Endothelial cell of umbilical vein (primary cell): ENCODE results near the gene SCN10A. TPM values are rescaled to one million over a fixed set of nuclear protein-coding genes. Genes with fewer than 3 reads are reported as not detected.

Experiments used
- BruUV-seq: library from RNA; stranded (reverse); fragments of 400-500 nt; replicated peaks from 2 replicates; lab custom pipeline; 2021; lab: Mats Ljungman, UMichigan
- CTCF ChIA-PET: fragments of 300-600, 350-600 bp; sonication (Branson Sonifier 250); formaldehyde crosslinking; loops from one replicate; lab custom pipeline; 2021; ENCODE audit warnings: antibody characterized with exemption, inconsistent platforms; lab: Charles Lee
- POLR2A ChIA-PET: fragments of 300-600, 350-600 bp; sonication (Branson Sonifier 250); formaldehyde crosslinking; loops from one replicate; lab custom pipeline; 2021; ENCODE audit warnings: antibody characterized with exemption, inconsistent platforms; lab: Charles Lee
- DNase-seq: peaks from one replicate; pipeline ENCODE4 v3.0.0-alpha.2; 2011; ENCODE audit warnings: low read depth, low spot score
- FAIRE-seq: peaks from 2 replicates; lab custom pipeline; 2011; peaks lifted over from hg19 to GRCh38; lab: Jason Lieb, UNC
- H2AFZ ChIP-seq: 2 replicates; pipeline ENCODE4 v1.6.0; 2012; ENCODE audit warnings: low read depth, low read length, control low read depth, inconsistent platforms
- H3K27ac ChIP-seq: 2 replicates; pipeline ENCODE4 v1.5.1; 2011; ENCODE audit warnings: low read depth, mild to moderate bottlenecking, control low read depth, low read length, moderate library complexity; ENCODE audit not compliant: insufficient read depth
- H3K27me3 ChIP-seq, 2 experiments: 2 replicates each; pipeline versions ENCODE4 v1.6.0 to v1.6.1; 2011; ENCODE audit warnings: low read length in 2 of 2, mixed read lengths in 1 of 2; ENCODE audit not compliant: control insufficient read depth in 2 of 2, insufficient read depth in 2 of 2
- H3K36me3 ChIP-seq, 2 experiments: 2 replicates in 1 of 2; 3 replicates in 1 of 2; pipeline ENCODE4 v1.5.1; 2011; ENCODE audit warnings: low read length in 2 of 2, mild to moderate bottlenecking in 1 of 2, moderate library complexity in 1 of 2; ENCODE audit not compliant: control insufficient read depth in 2 of 2, insufficient read depth in 2 of 2; ENCODE audit errors: extremely low read depth in 1 of 2
- H3K4me1 ChIP-seq: 3 replicates; pipeline ENCODE4 v1.5.1; 2011; ENCODE audit warnings: mild to moderate bottlenecking, low read length; ENCODE audit not compliant: control insufficient read depth, insufficient read depth; ENCODE audit errors: extremely low read depth
- H3K4me2 ChIP-seq: 2 replicates; pipeline ENCODE4 v1.6.1; 2011; ENCODE audit warnings: low read length, control low read depth, mixed read lengths; ENCODE audit not compliant: insufficient read depth
- H3K4me3 ChIP-seq, 3 experiments: fragments of 200-600 bp in 1 of 3; sonication (generic), shearing (Covaris generic) in 1 of 3; replicated peaks in 1 of 3; 2 replicates each; pipeline ENCODE4 v1.5.1; 2011 to 2016; ENCODE audit warnings: control low read depth in 3 of 3, low read length in 3 of 3, mild to moderate bottlenecking in 2 of 3, inconsistent platforms in 1 of 3, low read depth in 1 of 3, moderate library complexity in 1 of 3; ENCODE audit not compliant: insufficient read depth in 1 of 3
- H3K79me2 ChIP-seq: 2 replicates; pipeline ENCODE4 v1.6.0; 2012; ENCODE audit warnings: low read length, inconsistent platforms; ENCODE audit not compliant: control insufficient read depth, insufficient read depth
- H3K9ac ChIP-seq: replicated peaks from 2 replicates; pipeline ENCODE3; 2011; ENCODE audit warnings: low read length, control low read depth; ENCODE audit not compliant: insufficient read depth; ENCODE audit errors: extremely low read depth
- H3K9me1 ChIP-seq: replicated peaks from 3 replicates; pipeline ENCODE4 v1.6.0; 2011; ENCODE audit warnings: mild to moderate bottlenecking, low read length; ENCODE audit not compliant: control insufficient read depth, insufficient read depth; ENCODE audit errors: extremely low read depth
- H3K9me3 ChIP-seq: replicated peaks from 2 replicates; pipeline ENCODE4 v1.5.1; 2012; ENCODE audit warnings: low read length, inconsistent platforms; ENCODE audit not compliant: control insufficient read depth, insufficient read depth
- H4K20me1 ChIP-seq: replicated peaks from 2 replicates; pipeline ENCODE3; 2011; ENCODE audit warnings: mild to moderate bottlenecking, low read length; ENCODE audit not compliant: control insufficient read depth, insufficient read depth; ENCODE audit errors: extremely low read depth
- EZH2 ChIP-seq: IDR thresholded peaks from 2 replicates; pipeline ENCODE4 v1.6.1; 2012; ENCODE audit warnings: borderline replicate concordance, low read depth, mild to moderate bottlenecking, moderate library complexity, low read length, inconsistent platforms; ENCODE audit not compliant: severe bottlenecking
- FOS ChIP-seq: IDR thresholded peaks from 2 replicates; pipeline ENCODE4 v1.6.1; 2011; ENCODE audit warnings: mild to moderate bottlenecking, low read length, moderate library complexity, borderline replicate concordance; ENCODE audit not compliant: insufficient read depth
- GATA2 ChIP-seq: IDR thresholded peaks from 2 replicates; pipeline ENCODE4 v1.7.0; 2011; ENCODE audit warnings: low read depth, mild to moderate bottlenecking, moderate library complexity, mixed read lengths, low read length; ENCODE audit not compliant: insufficient read length, insufficient read depth
- JUN ChIP-seq: IDR thresholded peaks from 2 replicates; pipeline ENCODE4 v1.6.1; 2011; ENCODE audit warnings: borderline replicate concordance, low read depth; ENCODE audit not compliant: insufficient read length, insufficient read depth
- MAX ChIP-seq: IDR thresholded peaks from 2 replicates; pipeline ENCODE4 v1.6.1; 2011; ENCODE audit not compliant: insufficient read depth, insufficient read length
- MYC ChIP-seq: IDR thresholded peaks from one replicate; pipeline ENCODE4 v1.6.1; 2011; ENCODE audit warnings: mild to moderate bottlenecking, low read depth, low read length
- POLR2A ChIP-seq: IDR thresholded peaks from 2 replicates; pipeline ENCODE4 v1.6.1; 2012; ENCODE audit warnings: low read depth, mild to moderate bottlenecking, control low read depth, low read length
- POLR2AphosphoS5 ChIP-seq: IDR thresholded peaks from 2 replicates; pipeline ENCODE4 v1.6.1; 2012; ENCODE audit warnings: low read depth, mild to moderate bottlenecking, control low read depth, low read length, moderate library complexity; ENCODE audit not compliant: insufficient read depth
- dilution Hi-C: fragments of 300-500 bp; cut with MboI; formaldehyde crosslinking; loops from one replicate; pipeline ENCODE4 v1.15.0; 2019; ENCODE audit warnings: low sequenced_read_pairs; ENCODE audit not compliant: extremely low pct_ligation_motif_present
- intact Hi-C: fragments of 100-400 bp; cut with micrococcal nuclease; formaldehyde crosslinking; loops from one replicate; pipeline ENCODE4 v1.10.0; 2022
- polyA plus RNA-seq, 4 experiments: library from polyadenylated mRNA; depleted of rRNA in 3 of 4; stranded (reverse) in 3 of 4; unstranded in 1 of 4; fragments of >200 nt; gene quantifications; 2 replicates each; pipeline versions ENCODE4 v1.2.1 to v1.2.3, GENCODE V29; 2011 to 2012; ENCODE audit warnings: missing spikeins in 1 of 4
- total RNA-seq: library from RNA; stranded (reverse); gene quantifications from 2 replicates; pipeline ENCODE4 v1.2.3, GENCODE V29; 2021
- TF ChIP-seq, protein P1 (sequence below), 2 donors: IDR thresholded peaks; 1 replicate in 1 of 2; 2 replicates in 1 of 2; pipeline ENCODE4 v1.5.1; 2011; ENCODE audit warnings: low read length in 2 of 2, mild to moderate bottlenecking in 2 of 2, moderate library complexity in 2 of 2, control low read depth in 1 of 2, inconsistent platforms in 1 of 2, low read depth in 1 of 2; ENCODE audit not compliant: insufficient read depth in 1 of 2; ENCODE audit errors: extremely low read depth in 1 of 2

Gene SCN10A
- total and polyA plus RNA-seq, 2 donors (not counting 3 experiments of a cell fraction or from before 2014, with no cell fraction given) = 0.07 TPM; not detected in 1

DNA sequence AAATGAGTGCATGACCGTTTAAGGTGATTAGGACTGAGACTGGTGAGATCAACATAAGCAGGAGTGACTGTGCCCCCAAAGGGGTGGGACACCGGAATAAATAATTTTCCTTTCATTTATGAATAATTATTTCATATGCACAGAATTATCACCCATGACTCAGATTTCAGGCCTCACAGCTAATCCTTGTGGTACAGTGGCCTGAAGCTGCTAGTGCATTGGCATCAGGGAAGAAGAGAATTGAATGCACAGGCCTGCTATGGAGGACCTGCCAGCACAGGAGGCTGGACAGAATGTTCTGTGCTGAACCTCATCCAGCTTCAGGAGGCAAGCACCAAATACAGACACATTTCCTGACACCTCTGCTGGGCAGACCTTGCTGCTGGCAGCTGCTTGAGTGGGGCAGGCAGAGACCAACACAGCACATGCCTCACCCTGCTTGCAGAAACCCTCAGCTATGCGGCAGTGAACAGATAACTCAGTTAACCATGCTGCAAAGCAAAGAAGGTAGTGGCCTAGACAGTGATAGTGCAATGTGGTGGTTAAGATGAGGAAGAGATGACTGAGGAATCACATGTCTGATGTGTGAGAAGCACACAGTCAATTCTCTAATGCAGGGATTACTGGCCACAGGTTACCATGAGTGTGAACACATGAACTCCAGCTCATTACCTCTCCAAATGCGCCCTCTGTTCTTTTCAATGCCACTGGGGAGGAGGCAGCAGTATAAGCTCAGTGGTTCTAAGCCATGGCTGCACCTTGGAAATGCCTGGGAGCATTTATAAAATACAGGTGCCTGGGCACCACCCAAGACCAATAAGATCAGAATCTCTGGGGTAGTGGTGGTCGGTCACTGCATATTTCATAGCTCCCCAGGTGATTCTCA, 98.4 kb downstream of the SCN10A start:
- Histone ChIP-seq H4K20me1 (no peaks in the 10 kb centered on the region), H3K4me3 (no peak overlapping the region), H3K27ac (no peak overlapping the region), H3K79me2 (no peaks in the 10 kb centered on the region), H3K4me1 (peaks cover 14% of the 10 kb centered on the region), H3K9me1 (no peaks in the 10 kb centered on the region), H3K9me3 (no peaks in the 10 kb centered on the region), H3K27me3 (no peaks in the 10 kb centered on the region), H3K4me2 (no peak overlapping the region), H3K9ac (no peak overlapping the region), H3K36me3 (no peaks in the 10 kb centered on the region), H2AFZ (no peak overlapping the region)
- dilution Hi-C loops = no loop called here
- no peak for FAIRE-seq
- POLR2A ChIA-PET = no interaction called here
- no TSS peak for BruUV-seq
- intact Hi-C loops = no loop called here
- CTCF ChIA-PET = no interaction called here
- no peak for DNase-seq
- TF ChIP-seq POLR2A = no peak

GRCh38 chr3:38713121-38713520, 102.9 kb downstream of the SCN10A start:
- DNase-seq = no peak
- intact Hi-C loops = no loop called here
- BruUV-seq = no TSS peak
- no peak for FAIRE-seq
- no peaks in the 10 kb centered on the region for H4K20me1 ChIP-seq
- no peak overlapping the region for H3K4me3 ChIP-seq
- TF ChIP-seq EZH2 (no peak), POLR2AphosphoS5 (no peak), POLR2A (no peak), GATA2 (no peak), MYC (no peak), JUN (no peak), FOS (no peak), MAX (no peak)
- TF ChIP-seq, protein P1, sequence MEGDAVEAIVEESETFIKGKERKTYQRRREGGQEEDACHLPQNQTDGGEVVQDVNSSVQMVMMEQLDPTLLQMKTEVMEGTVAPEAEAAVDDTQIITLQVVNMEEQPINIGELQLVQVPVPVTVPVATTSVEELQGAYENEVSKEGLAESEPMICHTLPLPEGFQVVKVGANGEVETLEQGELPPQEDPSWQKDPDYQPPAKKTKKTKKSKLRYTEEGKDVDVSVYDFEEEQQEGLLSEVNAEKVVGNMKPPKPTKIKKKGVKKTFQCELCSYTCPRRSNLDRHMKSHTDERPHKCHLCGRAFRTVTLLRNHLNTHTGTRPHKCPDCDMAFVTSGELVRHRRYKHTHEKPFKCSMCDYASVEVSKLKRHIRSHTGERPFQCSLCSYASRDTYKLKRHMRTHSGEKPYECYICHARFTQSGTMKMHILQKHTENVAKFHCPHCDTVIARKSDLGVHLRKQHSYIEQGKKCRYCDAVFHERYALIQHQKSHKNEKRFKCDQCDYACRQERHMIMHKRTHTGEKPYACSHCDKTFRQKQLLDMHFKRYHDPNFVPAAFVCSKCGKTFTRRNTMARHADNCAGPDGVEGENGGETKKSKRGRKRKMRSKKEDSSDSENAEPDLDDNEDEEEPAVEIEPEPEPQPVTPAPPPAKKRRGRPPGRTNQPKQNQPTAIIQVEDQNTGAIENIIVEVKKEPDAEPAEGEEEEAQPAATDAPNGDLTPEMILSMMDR (IDR thresholded peaks at IDR 0.05; ENCODE audit: extremely low read depth in 1 of 2, insufficient read depth in 1 of 2, low read depth in 1 of 2, low read length in 2 of 2) = no peak
- no peak overlapping the region for H3K9ac ChIP-seq
- H3K36me3 ChIP-seq = no peaks in the 10 kb centered on the region
- no peaks in the 10 kb centered on the region for H3K27me3 ChIP-seq
- ChIA-PET POLR2A (no interaction called here), CTCF (no interaction called here)
- H3K9me3 ChIP-seq = no peaks in the 10 kb centered on the region
- no peaks in the 10 kb centered on the region for H3K9me1 ChIP-seq
- no peaks in the 10 kb centered on the region for H3K79me2 ChIP-seq
- H3K4me2 ChIP-seq = no peak overlapping the region
- no peak overlapping the region for H3K27ac ChIP-seq
- H3K4me1 ChIP-seq = no peaks in the 10 kb centered on the region
- H2AFZ ChIP-seq = no peak overlapping the region
- dilution Hi-C loops = no loop called here
